AG09319 (cell line): ENCODE data around the gene SERPINA12.

Experiments
- DNase-seq: peaks from one replicate; pipeline ENCODE4 v3.0.0-alpha.2; 2010; ENCODE audit warnings: low read depth; ENCODE audit errors: extremely low read depth
- CTCF ChIP-seq: IDR thresholded peaks from 2 replicates; pipeline ENCODE4 v1.5.1; 2011; ENCODE audit warnings: low read depth, mild to moderate bottlenecking, inconsistent platforms, low read length, moderate library complexity

Gene SERPINA12

GRCh38 chr14:94462763-94463572, 46.3 kb downstream of the SERPINA12 start:
- TF ChIP-seq CTCF = no peak
- DNase-seq = no peak

- no peak for TF ChIP-seq CTCF
- no peak for DNase-seq
These were observed 47.1 kb downstream of the SERPINA12 start for GRCh38 chr14:94462219-94462551.

DNA sequence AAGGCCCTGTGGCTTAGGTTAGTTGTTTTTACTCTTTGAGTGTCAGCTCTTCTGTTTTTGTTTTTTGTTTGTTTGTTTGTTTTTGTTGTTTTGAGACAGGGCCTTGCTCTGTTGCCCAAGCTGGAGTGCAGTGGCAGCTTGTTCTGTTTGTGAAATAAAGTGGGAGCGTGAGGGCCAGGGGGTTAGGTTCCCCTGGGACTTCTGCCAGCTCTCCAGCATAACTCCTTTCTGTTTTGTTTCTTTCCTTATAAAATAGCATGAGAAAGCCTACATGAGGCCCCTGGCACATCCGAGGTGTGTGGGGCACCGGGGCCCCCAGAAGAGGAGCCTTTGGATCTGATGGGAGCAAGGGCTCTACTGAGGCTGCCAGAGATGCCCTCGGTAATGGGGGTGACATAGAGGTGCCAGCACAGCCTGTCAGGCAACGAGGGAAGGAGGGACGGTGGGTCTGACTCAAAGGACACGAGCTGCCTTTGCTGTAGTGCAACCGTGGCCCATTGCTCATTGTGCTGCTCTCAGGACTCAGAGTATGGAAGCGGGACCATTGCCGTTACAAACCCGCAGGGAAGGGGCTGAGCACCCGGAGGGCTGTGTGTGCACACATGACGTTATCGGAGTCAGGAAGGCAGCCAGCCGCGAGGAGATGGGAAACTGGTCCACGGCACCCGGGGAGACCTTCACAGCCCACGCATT, 47.6 kb downstream of the SERPINA12 start:
- no peak for TF ChIP-seq CTCF
- no peak for DNase-seq

DNA sequence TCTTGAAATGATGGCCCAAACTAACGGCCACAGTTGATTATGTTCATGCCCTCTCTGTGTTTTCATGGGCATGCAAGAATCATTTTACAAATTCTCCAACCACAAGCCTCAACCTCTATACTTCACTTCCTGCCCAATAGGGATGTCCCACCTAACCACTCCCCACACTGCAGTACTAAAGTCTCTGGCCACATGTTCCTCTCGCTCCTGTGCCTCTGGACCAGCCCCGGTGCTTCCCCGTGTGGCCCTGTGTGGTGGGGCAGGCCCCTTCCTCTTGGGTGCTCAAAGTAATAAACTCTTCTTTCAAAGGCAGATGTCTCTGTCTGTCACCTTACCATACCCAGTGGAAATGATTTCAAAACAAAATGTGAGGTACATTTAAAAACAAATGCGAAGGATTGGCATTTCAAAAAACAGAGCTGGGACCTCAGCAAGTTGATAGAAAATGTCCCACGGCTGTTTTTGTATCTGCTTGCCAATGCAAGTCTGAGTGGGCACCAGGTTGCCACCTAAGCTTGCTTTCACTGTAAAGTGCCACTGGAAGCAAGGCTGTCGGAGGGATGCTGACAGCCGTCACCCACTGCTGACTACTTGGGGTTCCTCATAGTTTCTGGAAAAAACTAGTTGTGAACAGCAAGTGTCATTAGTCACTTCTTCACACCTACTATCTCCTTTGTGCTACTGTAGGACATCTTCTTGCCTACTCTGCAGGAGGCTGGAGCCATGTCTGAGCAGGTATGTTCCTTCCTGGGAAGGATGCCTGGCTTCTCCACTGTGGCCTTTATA, 48.4 kb downstream of the SERPINA12 start:
- TF ChIP-seq CTCF = no peak
- DNase-seq = no peak

DNA sequence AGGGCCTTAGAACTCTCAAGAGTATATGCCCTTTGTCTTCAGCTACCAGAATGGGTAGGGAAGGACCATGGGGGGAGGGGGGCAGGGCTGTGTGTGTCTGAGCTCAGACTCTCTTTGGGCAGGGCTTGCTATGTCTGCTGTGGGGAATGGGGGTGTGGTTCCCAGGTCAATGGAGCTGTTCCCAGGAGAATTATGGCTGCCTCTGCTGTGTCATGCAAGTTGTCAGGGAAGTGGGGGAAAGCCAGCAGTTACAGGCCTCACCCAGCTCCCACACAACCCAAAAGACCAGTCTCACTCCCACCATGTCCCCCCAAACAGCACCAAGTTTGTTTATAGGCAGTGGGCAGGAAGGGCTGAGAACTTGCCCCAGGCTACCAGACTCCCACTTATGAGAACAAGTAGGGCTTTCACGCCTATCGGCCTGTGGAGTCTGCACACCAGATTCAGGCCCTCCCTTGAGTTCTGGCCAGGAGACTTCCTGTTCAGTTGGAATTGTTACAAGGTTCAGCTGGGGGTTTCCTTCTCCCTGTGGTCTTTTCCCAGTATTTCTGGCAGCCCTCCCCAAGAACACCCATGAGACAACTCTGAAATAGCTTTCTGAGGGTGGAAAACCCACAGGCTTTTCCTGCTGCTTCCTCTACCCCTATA, 50.6 kb downstream of the SERPINA12 start:
- TF ChIP-seq CTCF = no peak

DNA sequence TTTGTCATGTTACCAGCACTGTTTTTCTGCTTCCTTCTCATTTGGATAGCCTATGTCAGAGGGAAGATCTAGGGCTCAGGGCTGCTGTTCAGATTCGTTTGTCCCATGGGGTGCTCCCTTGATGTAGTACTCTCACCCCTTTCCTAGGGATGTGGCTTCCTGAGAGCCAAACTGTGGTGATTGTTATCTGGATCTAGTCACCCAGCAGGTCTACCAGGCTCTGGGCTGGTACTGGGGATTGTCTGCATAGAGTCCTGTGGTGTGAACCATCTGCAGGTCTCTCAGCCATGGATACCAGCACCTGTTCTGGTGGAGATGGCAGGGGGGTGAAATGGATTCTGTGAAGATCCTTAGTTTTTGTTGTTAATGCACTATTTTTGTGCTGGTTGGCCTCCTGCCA, 51.2 kb downstream of the SERPINA12 start:
- DNase-seq = no peak
- TF ChIP-seq CTCF = no peak

More for the DNA sequence above, 50.6 kb downstream of the SERPINA12 start:
- no peak for DNase-seq
